Natural killer cell (primary cell): ENCODE results near the gene SMAD3. TPM values are rescaled to one million over a fixed set of nuclear protein-coding genes. Genes with fewer than 3 reads are reported as not detected.

Experiments used
- ATAC-seq, 3 donors: fragments of 150-1000 bp in 2 of 3; fragments of 200-7000 bp in 1 of 3; cut with Tn5 transposase; 1 replicate in 1 of 3; 2 replicates in 2 of 3; pipeline ENCODE4 v1.10.0; 2021; ENCODE audit warnings: mild to moderate bottlenecking in 2 of 3, moderate library complexity in 2 of 3
- DNase-seq, 2 donors: peaks; one replicate each; pipeline versions ENCODE4 v3.0.0 to v3.0.0-alpha.2; 2013 to 2021; ENCODE audit warnings: mixed read lengths in 1 of 2
- H3K27ac ChIP-seq: one replicate; pipeline ENCODE4 v1.5.1; 2013; ENCODE audit warnings: mild to moderate bottlenecking, low read length
- H3K27me3 ChIP-seq: one replicate; pipeline ENCODE4 v1.6.1; 2013; ENCODE audit warnings: low read length; ENCODE audit not compliant: control insufficient read depth, insufficient read depth
- H3K36me3 ChIP-seq: one replicate; pipeline ENCODE4 v1.6.1; 2013; ENCODE audit warnings: low read length; ENCODE audit not compliant: control insufficient read depth, insufficient read depth
- H3K4me1 ChIP-seq: one replicate; pipeline ENCODE4 v1.6.1; 2013; ENCODE audit warnings: low read length; ENCODE audit not compliant: control insufficient read depth, insufficient read depth
- H3K4me3 ChIP-seq: one replicate; pipeline ENCODE4 v1.5.1; 2013; ENCODE audit warnings: low read length
- H3K9me3 ChIP-seq: one replicate; pipeline ENCODE4 v1.6.1; 2013; ENCODE audit warnings: low read length; ENCODE audit not compliant: control insufficient read depth, insufficient read depth
- H3K27ac Mint-ChIP-seq, 2 donors: one replicate each; pipeline ENCODE4 v1.8.0; 2022; ENCODE audit warnings: mild to moderate bottlenecking in 2 of 2, mixed read lengths in 2 of 2, moderate library complexity in 1 of 2
- H3K27me3 Mint-ChIP-seq, 2 donors: one replicate each; pipeline ENCODE4 v1.8.0; 2022; ENCODE audit warnings: low read depth in 2 of 2, mixed read lengths in 2 of 2
- H3K36me3 Mint-ChIP-seq: one replicate; pipeline ENCODE4 v1.8.0; 2022; ENCODE audit warnings: mixed read lengths
- H3K4me1 Mint-ChIP-seq, 2 donors: one replicate each; pipeline ENCODE4 v1.8.0; 2022; ENCODE audit warnings: mixed read lengths in 2 of 2
- H3K4me3 Mint-ChIP-seq: one replicate; pipeline ENCODE4 v1.8.0; 2022; ENCODE audit warnings: mild to moderate bottlenecking, moderate library complexity, mixed read lengths
- H3K9me3 Mint-ChIP-seq, 2 donors: one replicate each; pipeline ENCODE4 v1.8.0; 2022; ENCODE audit warnings: mixed read lengths in 2 of 2
- WGBS: methylation state at CpG from one replicate; pipeline ENCODE4 v1.1.7; 2013; ENCODE audit warnings: missing lambda C conversion rate; ENCODE audit not compliant: insufficient coverage; 5-methylcytosine and 5-hydroxymethylcytosine counted together
- intact Hi-C: fragments of 100-400 bp; cut with micrococcal nuclease; formaldehyde crosslinking; loops from one replicate; pipeline ENCODE4 v1.14.2; 2022
- total RNA-seq, 4 donors: library from RNA; stranded (reverse); fragments of 120-200 nt in 1 of 4; gene quantifications; one replicate each; pipeline versions ENCODE4 v1.2.3 to v1.2.4, GENCODE V29; 2013 to 2022
- TF ChIP-seq, protein P1 (sequence below): fragments of 200-600 bp; IDR thresholded peaks from one replicate; pipeline ENCODE4 v1.8.0; 2022; ENCODE audit warnings: antibody characterized with exemption

The SMAD3 gene
- total RNA-seq, 3 donors from 2014 or later (not counting 1 experiment from before 2014, with no cell fraction given): 47.1 to 72.6 (median 63.0) TPM

DNA sequence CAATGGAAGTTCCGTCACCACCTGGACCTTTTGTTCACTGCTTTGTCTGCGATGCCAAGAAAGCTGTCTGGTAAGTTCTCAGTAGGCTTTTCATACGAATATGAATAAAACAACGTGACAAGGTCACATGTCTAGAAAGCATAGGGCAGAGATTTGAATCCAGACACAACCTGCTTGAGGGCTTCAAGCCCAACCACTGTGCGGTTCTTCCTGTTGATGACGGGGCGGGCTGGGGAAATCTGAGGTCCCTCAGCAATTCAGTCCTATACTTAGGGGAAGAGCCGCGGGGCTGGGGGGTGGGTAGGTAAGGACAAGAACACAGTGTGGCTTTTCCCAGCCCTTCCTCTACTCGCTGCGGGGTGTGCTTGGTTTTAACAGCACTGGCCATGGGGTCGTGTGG is 32.4 kb upstream of the SMAD3 start:
- peaks cover 9 to 10% of the 10 kb centered on the region in 2 donors for H3K4me1 Mint-ChIP-seq

DNA sequence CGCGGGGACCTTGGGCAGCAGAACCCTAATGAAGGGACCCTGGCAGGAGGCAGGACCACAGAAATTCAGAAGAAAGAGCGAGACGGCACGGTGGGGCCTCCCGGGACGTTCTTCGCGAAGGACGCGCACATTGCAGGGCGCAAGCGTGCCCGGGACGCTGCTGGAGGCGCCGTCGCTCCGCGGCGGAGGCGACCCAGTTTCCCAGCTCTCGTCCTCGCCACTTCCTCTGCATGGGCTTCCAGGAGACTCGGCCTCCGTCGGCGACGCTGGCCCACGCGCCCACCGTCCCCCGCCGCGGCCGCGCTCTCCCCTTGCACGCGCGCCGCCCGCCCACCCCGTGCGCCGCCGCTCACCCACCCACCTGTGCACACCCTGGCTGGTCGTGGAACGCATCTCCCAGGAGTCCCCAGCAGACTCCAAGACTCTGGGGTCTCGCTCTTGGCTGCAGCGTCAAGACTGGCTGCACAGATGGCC is 31.8 kb upstream of the SMAD3 start:
- peak; percentile 19 to 65 for DNase-seq
- peak overlapping the region; percentile 28 for H3K4me3 ChIP-seq
- no peak overlapping the region for H3K27ac Mint-ChIP-seq
- intact Hi-C loops: no loop called here
- no peaks in the 10 kb centered on the region for H3K9me3 ChIP-seq
- H3K4me1 ChIP-seq: peaks cover 29% of the 10 kb centered on the region
- TF ChIP-seq, protein P1, sequence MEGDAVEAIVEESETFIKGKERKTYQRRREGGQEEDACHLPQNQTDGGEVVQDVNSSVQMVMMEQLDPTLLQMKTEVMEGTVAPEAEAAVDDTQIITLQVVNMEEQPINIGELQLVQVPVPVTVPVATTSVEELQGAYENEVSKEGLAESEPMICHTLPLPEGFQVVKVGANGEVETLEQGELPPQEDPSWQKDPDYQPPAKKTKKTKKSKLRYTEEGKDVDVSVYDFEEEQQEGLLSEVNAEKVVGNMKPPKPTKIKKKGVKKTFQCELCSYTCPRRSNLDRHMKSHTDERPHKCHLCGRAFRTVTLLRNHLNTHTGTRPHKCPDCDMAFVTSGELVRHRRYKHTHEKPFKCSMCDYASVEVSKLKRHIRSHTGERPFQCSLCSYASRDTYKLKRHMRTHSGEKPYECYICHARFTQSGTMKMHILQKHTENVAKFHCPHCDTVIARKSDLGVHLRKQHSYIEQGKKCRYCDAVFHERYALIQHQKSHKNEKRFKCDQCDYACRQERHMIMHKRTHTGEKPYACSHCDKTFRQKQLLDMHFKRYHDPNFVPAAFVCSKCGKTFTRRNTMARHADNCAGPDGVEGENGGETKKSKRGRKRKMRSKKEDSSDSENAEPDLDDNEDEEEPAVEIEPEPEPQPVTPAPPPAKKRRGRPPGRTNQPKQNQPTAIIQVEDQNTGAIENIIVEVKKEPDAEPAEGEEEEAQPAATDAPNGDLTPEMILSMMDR: no peak
- H3K4me3 Mint-ChIP-seq: peak overlapping the region; percentile 76
- H3K36me3 Mint-ChIP-seq: no peaks in the 10 kb centered on the region
- ATAC-seq: peak; percentile 47 to 67 (median 50)
- no peaks in the 10 kb centered on the region for H3K9me3 Mint-ChIP-seq
- peaks cover 11% of the 10 kb centered on the region for H3K27me3 ChIP-seq
- no peaks in the 10 kb centered on the region for H3K36me3 ChIP-seq
- no peak overlapping the region for H3K27ac ChIP-seq
- 6% methylated on average over 50 of the region's 50 CpGs for WGBS
- H3K27me3 Mint-ChIP-seq: no peaks in the 10 kb centered on the region
- peaks cover 10 to 15% of the 10 kb centered on the region in 2 donors for H3K4me1 Mint-ChIP-seq

More for the DNA sequence above, 32.4 kb upstream of the SMAD3 start:
- H3K4me3 ChIP-seq: peak overlapping the region; percentile 28
- intact Hi-C loops: no loop called here
- H3K36me3 ChIP-seq: no peaks in the 10 kb centered on the region
- no peaks in the 10 kb centered on the region for H3K36me3 Mint-ChIP-seq
- no peaks in the 10 kb centered on the region for H3K27me3 Mint-ChIP-seq
- H3K9me3 Mint-ChIP-seq: no peaks in the 10 kb centered on the region
- H3K27me3 ChIP-seq: peaks cover 11% of the 10 kb centered on the region
- TF ChIP-seq, protein P1: no peak
- peaks cover 29% of the 10 kb centered on the region for H3K4me1 ChIP-seq
- H3K4me3 Mint-ChIP-seq: peak overlapping the region; percentile 76
- ATAC-seq (peak in 2 of 3 donors; percentile 68 to 74), DNase-seq (peak in 1 of 2 donors; percentile 64)
- H3K27ac ChIP-seq: no peak overlapping the region
- WGBS: 21% methylated on average over 12 of the region's 12 CpGs
- no peak overlapping the region for H3K27ac Mint-ChIP-seq
- H3K9me3 ChIP-seq: no peaks in the 10 kb centered on the region

DNA sequence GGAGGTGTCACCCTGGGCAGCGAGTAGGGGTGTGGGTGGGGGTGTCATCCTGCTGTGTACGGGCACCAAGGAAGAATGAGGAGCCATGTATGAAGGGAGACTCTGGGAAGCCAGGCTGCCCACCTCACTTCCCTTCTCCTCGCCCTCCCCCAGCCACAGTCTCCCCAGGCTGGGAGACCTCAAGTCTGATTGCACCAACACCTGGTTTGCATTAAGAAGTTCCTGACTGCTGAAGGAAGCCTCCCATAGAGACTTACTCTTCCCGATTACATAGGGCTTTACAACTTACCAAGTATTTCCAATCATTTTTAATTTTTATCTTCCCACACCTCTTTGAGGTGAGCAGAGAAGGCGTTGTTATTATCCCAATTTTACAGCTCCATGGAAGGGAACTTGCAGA is 29.5 kb upstream of the SMAD3 start:
- 93% methylated on average over 4 of the region's 5 CpGs for WGBS
- no peak for ATAC-seq
- Mint-ChIP-seq H3K4me3 (no peak overlapping the region), H3K27ac (no peak overlapping the region), H3K36me3 (no peaks in the 10 kb centered on the region), H3K27me3 (no peaks in the 10 kb centered on the region), H3K9me3 (no peaks in the 10 kb centered on the region), H3K4me1 (peaks cover 10 to 28% of the 10 kb centered on the region in 2 donors)
- intact Hi-C loops: no loop called here
- Histone ChIP-seq H3K9me3 (no peaks in the 10 kb centered on the region), H3K4me1 (peaks cover 39% of the 10 kb centered on the region), H3K27me3 (peaks cover 11% of the 10 kb centered on the region), H3K36me3 (no peaks in the 10 kb centered on the region), H3K4me3 (no peak overlapping the region), H3K27ac (no peak overlapping the region)
- TF ChIP-seq, protein P1: no peak
- DNase-seq: no peak
